Liver (tissue), 9 donors: ENCODE measurements around the gene FAM25G. TPM values are rescaled to one million over a fixed set of nuclear protein-coding genes. Genes with fewer than 3 reads are reported as not detected.

ENCODE experiments used
- DNase-seq: peaks from one replicate; pipeline ENCODE4 v3.0.0-alpha.2; 2017; ENCODE audit warnings: low spot score
- H3K27ac ChIP-seq, 2 donors: one replicate each; pipeline ENCODE4 v1.7.0; 2013; ENCODE audit warnings: inconsistent platforms in 2 of 2, low read length in 2 of 2, control low read depth in 1 of 2, low read depth in 1 of 2, mild to moderate bottlenecking in 1 of 2
- H3K27me3 ChIP-seq, 4 donors: one replicate each; pipeline versions ENCODE4 v1.6.1 to v1.7.0; 2013; ENCODE audit warnings: low read length in 3 of 4, inconsistent platforms in 1 of 4, mild to moderate bottlenecking in 1 of 4, moderate library complexity in 1 of 4; ENCODE audit not compliant: control insufficient read depth in 4 of 4, insufficient read depth in 4 of 4
- H3K36me3 ChIP-seq, 4 donors: one replicate each; pipeline versions ENCODE4 v1.6.1 to v1.7.0; 2013; ENCODE audit warnings: low read length in 3 of 4, mild to moderate bottlenecking in 3 of 4, low read depth in 1 of 4, moderate library complexity in 1 of 4; ENCODE audit not compliant: control insufficient read depth in 4 of 4, insufficient read depth in 3 of 4
- H3K4me1 ChIP-seq, 4 donors: one replicate each; pipeline versions ENCODE4 v1.6.1 to v1.7.0; 2013; ENCODE audit warnings: low read length in 3 of 4, mild to moderate bottlenecking in 3 of 4, moderate library complexity in 1 of 4; ENCODE audit not compliant: control insufficient read depth in 4 of 4, insufficient read depth in 4 of 4
- H3K4me3 ChIP-seq, 3 donors: one replicate each; pipeline versions ENCODE4 v1.6.1 to v1.7.0; 2013; ENCODE audit warnings: low read length in 3 of 3, control low read depth in 1 of 3, low read depth in 1 of 3, mild to moderate bottlenecking in 1 of 3
- H3K9ac ChIP-seq, 2 donors: one replicate each; pipeline ENCODE4 v1.7.0; 2013; ENCODE audit warnings: low read length in 2 of 2, mild to moderate bottlenecking in 2 of 2, moderate library complexity in 2 of 2, control low read depth in 1 of 2, low read depth in 1 of 2
- H3K9me3 ChIP-seq, 4 donors: one replicate each; pipeline versions ENCODE4 v1.6.1 to v1.7.0; 2013; ENCODE audit warnings: low read length in 3 of 4; ENCODE audit not compliant: control insufficient read depth in 4 of 4
- ATF3 ChIP-seq: IDR thresholded peaks from 2 replicates; pipeline ENCODE4 v1.6.1; 2016; ENCODE audit warnings: antibody characterized with exemption
- FOXA1 ChIP-seq: IDR thresholded peaks from 2 replicates; pipeline ENCODE4 v1.6.1; 2016; ENCODE audit warnings: antibody characterized with exemption
- GABPA ChIP-seq, 2 donors: IDR thresholded peaks in 1 of 2; conservative IDR thresholded peaks in 1 of 2; 2 replicates each; pipeline ENCODE4 v1.6.1; 2016; ENCODE audit warnings: antibody characterized with exemption in 2 of 2, mild to moderate bottlenecking in 1 of 2, moderate library complexity in 1 of 2
- HNF4A ChIP-seq, 2 donors: conservative IDR thresholded peaks; 2 replicates each; pipeline ENCODE4 v1.6.1; 2016; ENCODE audit warnings: antibody characterized with exemption in 2 of 2, mild to moderate bottlenecking in 2 of 2
- HNF4G ChIP-seq: IDR thresholded peaks from 2 replicates; pipeline ENCODE4 v1.6.1; 2016; ENCODE audit warnings: antibody characterized with exemption
- JUND ChIP-seq, 2 donors: IDR thresholded peaks; 2 replicates each; pipeline ENCODE4 v1.6.1; 2016; ENCODE audit warnings: antibody characterized with exemption in 2 of 2
- MAX ChIP-seq: IDR thresholded peaks from 2 replicates; pipeline ENCODE4 v1.6.1; 2016; ENCODE audit warnings: antibody characterized with exemption
- REST ChIP-seq: IDR thresholded peaks from 2 replicates; pipeline ENCODE4 v1.6.1; 2016; ENCODE audit warnings: antibody characterized with exemption, mild to moderate bottlenecking
- RXRA ChIP-seq, 2 donors: IDR thresholded peaks; 2 replicates each; pipeline ENCODE4 v1.6.1; 2017 to 2018; ENCODE audit warnings: antibody characterized with exemption in 2 of 2, mild to moderate bottlenecking in 1 of 2
- SP1 ChIP-seq: IDR thresholded peaks from 2 replicates; pipeline ENCODE4 v1.6.1; 2018; ENCODE audit warnings: antibody characterized with exemption, mild to moderate bottlenecking
- TAF1 ChIP-seq: conservative IDR thresholded peaks from 2 replicates; pipeline ENCODE4 v1.6.1; 2016; ENCODE audit warnings: antibody characterized with exemption, mild to moderate bottlenecking
- WGBS: extraction: QIAGEN DNeasy Blood & Tissue Kit; methylation state at CpG from one replicate; pipeline ENCODE4 v1.1.7; 2013; 5-methylcytosine and 5-hydroxymethylcytosine counted together
- polyA plus RNA-seq, 2 donors: library from polyadenylated mRNA; stranded (reverse) in 1 of 2; unstranded in 1 of 2; fragments of 200-250 nt in 1 of 2; fragments of >200 nt in 1 of 2; fragmentation: Nextera tagmentation in 1 of 2; extraction: Ambion mirVana in 1 of 2; gene quantifications; one replicate each; pipeline versions ENCODE4 v1.2.1 to v1.2.3, GENCODE V29; 2013 to 2015
- total RNA-seq, 2 donors: library from RNA; depleted of rRNA; stranded (reverse); fragments of >200 nt; gene quantifications; one replicate each; pipeline ENCODE4 v1.2.3, GENCODE V29; 2014
- TF ChIP-seq, protein P1 (sequence below): IDR thresholded peaks from 2 replicates; pipeline ENCODE4 v1.6.1; 2016; ENCODE audit warnings: antibody characterized with exemption
- TF ChIP-seq, protein P2 (sequence below): fragments of 150-350 bp; IDR thresholded peaks from 2 replicates; pipeline ENCODE4 v1.5.1; 2017; ENCODE audit warnings: improper control_type of control experiment, low read depth, low read length; ENCODE audit not compliant: missing input control
- donor health status: healthy.
- donor health status: healthy.
- donor health status: healthy.
- donor health status: healthy.
- donor health status: healthy.

The FAM25G gene
- total and polyA plus RNA-seq, 4 donors = not detected

GRCh38 chr10:47449102-47449978 lies 42.2 kb downstream of the FAM25G start (continued):
- TF ChIP-seq, protein P1, sequence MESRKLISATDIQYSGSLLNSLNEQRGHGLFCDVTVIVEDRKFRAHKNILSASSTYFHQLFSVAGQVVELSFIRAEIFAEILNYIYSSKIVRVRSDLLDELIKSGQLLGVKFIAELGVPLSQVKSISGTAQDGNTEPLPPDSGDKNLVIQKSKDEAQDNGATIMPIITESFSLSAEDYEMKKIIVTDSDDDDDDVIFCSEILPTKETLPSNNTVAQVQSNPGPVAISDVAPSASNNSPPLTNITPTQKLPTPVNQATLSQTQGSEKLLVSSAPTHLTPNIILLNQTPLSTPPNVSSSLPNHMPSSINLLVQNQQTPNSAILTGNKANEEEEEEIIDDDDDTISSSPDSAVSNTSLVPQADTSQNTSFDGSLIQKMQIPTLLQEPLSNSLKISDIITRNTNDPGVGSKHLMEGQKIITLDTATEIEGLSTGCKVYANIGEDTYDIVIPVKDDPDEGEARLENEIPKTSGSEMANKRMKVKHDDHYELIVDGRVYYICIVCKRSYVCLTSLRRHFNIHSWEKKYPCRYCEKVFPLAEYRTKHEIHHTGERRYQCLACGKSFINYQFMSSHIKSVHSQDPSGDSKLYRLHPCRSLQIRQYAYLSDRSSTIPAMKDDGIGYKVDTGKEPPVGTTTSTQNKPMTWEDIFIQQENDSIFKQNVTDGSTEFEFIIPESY = no peak
- TF ChIP-seq HNF4G (no peak), JUND (IDR thresholded peaks at IDR 0.05) (no peak)

- no peak for TF ChIP-seq TAF1
- TF ChIP-seq, protein P2, sequence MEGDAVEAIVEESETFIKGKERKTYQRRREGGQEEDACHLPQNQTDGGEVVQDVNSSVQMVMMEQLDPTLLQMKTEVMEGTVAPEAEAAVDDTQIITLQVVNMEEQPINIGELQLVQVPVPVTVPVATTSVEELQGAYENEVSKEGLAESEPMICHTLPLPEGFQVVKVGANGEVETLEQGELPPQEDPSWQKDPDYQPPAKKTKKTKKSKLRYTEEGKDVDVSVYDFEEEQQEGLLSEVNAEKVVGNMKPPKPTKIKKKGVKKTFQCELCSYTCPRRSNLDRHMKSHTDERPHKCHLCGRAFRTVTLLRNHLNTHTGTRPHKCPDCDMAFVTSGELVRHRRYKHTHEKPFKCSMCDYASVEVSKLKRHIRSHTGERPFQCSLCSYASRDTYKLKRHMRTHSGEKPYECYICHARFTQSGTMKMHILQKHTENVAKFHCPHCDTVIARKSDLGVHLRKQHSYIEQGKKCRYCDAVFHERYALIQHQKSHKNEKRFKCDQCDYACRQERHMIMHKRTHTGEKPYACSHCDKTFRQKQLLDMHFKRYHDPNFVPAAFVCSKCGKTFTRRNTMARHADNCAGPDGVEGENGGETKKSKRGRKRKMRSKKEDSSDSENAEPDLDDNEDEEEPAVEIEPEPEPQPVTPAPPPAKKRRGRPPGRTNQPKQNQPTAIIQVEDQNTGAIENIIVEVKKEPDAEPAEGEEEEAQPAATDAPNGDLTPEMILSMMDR = no peak
- TF ChIP-seq ATF3 = no peak
- TF ChIP-seq JUND (IDR thresholded peaks at IDR 0.05) = no peak
- TF ChIP-seq RXRA (IDR thresholded peaks at IDR 0.05) = no peak
- TF ChIP-seq, protein P1 = no peak
- no peak for TF ChIP-seq FOXA1
- no peak for TF ChIP-seq REST
- no peak for TF ChIP-seq HNF4A (conservative IDR thresholded peaks at IDR 0.05)
- no peak for TF ChIP-seq SP1
- TF ChIP-seq GABPA (IDR thresholded peaks at IDR 0.05 in 1 of 2, conservative IDR thresholded peaks at IDR 0.05 in 1 of 2) = no peak
- TF ChIP-seq MAX = no peak
- no peak overlapping the region for H3K9ac ChIP-seq
- WGBS = 92% methylated on average over 3 of the region's 3 CpGs
- H3K27me3 ChIP-seq = no peaks in the 10 kb centered on the region
- H3K27ac ChIP-seq = no peak overlapping the region
- H3K36me3 ChIP-seq = no peaks in the 10 kb centered on the region
- no peaks in the 10 kb centered on the region for H3K4me1 ChIP-seq
- H3K4me3 ChIP-seq = no peak overlapping the region
- peaks cover 1 to 6% (median 3%) of the 10 kb centered on the region in 4 donors for H3K9me3 ChIP-seq
- DNase-seq = peak; percentile 28
These were observed 43.8 kb downstream of the FAM25G start for GRCh38 chr10:47447705-47448104.
